NCI-H2029 (cell line): ENCODE measurements around the gene PCYT2.

Source experiments
- DNase-seq: peaks from one replicate; lab custom pipeline; 2025; lab: John Stamatoyannopoulos, UW

Gene PCYT2

DNA sequence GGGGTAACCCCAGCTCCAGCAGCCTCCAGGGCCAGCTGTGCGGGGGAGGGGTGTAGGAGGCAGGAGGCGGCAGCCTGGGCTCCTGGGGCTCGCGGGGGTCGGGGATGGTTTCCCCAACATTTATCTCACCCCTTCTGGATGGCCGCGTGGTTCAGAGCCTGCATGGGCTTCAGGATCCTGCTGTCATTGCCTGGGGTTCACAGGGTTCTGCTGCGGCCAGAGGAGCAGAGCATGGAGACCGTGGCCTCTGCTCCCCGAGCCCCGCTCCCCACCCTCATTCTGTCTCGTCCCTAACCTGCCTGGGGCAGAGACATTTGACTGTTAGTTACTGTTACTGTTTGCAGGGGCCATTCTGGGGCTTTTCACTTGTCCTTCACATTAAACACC, 31.0 kb upstream of the PCYT2 start:
- DNase-seq, result no peak

- DNase-seq, result no peak
These were observed 30.4 kb upstream of the PCYT2 start for GRCh38 chr17:81941484-81942166.

GRCh38 chr17:81940538-81941483, 29.6 kb upstream of the PCYT2 start:
- no peak for DNase-seq

DNA sequence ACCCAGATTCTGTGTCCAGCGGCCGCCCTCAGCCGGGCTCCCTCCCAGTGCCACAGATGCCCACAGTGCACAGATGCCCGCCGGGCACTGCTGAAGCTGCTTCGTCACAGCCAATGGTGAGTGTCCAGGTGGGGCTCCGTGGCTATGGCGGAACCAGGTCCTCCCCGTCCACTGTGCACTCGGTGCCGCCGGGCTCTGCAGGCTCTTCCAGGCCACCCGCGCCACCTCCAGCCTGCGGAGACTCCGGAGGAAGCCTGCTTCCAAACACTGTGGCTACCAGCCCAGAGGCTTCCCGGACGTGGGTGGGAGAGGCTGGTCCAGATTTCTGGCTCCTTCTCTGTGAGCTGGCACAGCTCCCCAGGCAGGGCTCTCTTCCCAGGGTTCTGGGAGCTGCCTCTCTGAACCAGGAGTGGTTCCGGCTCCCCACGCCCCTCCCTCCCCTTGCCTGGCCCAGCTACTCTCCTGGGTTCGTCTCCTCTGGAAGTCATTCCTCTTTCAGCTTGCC, 28.7 kb upstream of the PCYT2 start:
- no peak for DNase-seq

- DNase-seq, result no peak
These were observed 28.0 kb upstream of the PCYT2 start for GRCh38 chr17:81939218-81939617.

DNA sequence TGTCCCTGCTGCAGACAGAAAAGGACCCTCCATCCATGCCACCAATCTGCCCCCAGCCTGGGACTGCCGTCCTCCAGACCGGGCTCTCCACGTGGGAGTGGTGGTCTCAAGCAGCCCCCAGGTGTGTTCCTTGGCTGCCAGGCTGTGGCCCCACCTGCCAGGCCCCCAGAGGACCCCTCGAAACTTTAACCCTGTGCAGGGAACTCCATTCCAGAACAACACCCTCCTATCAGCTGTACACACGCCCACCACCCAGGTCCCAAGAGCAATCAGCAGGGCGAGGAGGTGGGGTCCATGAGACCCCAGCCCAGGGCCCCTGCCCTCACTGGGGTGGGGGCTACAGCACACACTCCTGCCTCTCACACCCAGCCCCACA, 24.5 kb upstream of the PCYT2 start:
- DNase-seq, result no peak

GRCh38 chr17:81934850-81935708, 23.9 kb upstream of the PCYT2 start:
- no peak for DNase-seq

- no peak for DNase-seq
These were observed 23.0 kb upstream of the PCYT2 start for GRCh38 chr17:81934098-81934757.

DNA sequence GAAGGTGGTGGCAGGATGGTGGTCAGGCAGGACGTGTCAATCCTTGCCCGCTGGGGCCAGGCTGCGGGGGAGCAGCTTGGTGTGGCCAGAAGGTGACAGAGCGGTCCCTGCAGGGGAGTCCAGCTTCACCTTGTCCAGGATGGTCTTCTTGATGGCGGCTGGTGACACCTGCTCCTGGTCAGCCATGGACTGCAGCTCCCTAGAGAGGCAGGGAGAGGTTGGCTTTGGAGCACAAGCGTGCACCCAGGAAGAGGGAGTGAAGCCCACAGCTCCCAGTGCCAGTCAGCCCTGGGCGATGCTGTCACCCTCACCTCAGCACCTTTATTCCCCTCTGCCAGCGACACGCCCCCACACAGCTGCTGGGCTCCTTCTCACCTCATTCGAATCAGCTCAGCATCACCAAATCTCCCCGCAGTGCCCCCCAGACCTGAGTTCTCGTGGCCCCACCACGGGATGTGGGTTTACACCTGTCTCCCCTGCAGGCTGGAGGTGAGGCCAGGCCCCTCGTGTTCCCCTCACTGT, 22.0 kb upstream of the PCYT2 start:
- no peak for DNase-seq

DNA sequence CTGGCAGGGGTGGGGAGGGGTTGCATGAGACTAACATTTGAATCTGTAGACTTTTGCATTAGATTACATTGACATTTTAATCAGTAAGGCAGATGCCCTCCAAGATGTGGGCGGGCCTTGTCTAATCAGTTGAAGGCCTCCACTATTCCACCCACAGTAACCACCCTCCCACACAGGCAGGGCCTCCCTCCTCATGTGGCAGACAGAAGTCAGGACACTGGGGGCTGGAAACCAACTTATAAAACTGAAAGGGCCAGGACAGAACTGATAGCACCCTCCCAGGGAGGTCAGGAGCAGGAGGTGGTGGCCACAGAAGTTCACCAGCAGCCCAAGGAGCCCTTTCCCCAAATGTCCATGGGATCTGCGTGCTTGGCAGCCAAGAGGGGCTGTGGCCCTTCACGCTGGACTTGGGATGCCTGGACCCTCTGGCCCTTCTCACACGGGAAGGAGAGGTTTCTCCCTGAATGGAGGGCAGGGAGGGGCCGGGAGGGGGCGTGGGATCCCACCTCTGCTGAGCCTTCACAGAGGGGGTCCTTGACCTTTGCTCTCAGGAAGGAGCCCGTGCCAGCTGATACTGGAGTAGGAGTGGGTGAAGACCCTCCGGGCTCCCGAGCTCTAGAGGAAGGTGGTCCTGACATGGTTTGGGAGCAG, 21.3 kb upstream of the PCYT2 start:
- DNase-seq, result no peak

DNA sequence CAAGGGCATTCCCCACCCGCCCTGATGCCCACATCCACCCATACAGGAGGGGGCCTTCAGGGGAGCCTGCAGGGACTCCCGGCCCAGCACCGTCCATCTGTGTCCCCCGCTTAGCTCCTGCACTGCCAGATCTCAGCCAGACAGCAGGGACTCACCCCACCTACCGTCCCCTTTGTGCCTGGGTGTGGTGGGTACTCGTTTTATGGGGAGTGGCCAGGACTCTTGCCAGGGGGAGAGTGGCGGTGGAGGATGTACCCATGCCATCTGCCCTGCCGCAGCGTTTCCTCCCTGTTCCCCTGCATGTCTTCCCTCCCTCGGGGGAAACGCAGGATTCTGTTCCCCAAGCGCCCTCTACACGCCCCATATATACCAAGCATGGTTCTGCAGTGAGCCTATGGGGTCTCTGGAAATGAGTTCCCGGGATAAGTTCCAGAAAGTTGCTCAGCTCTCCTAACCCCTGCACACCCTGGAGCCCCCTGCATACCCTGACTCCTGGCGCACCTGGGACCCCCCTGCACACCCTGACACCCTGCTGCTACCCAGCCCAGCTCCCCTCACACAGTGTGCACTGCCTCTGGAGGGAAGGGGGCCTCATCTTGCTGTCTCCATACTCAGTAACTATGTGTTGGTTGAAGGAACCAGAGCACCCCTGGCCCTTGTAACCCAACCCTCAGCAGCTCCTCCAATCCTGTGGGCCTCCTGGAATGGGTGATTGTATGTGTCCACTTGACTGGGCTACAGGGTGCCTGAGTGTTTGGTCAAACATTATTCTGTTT, 20.5 kb upstream of the PCYT2 start:
- peak; percentile 55 for DNase-seq

GRCh38 chr17:81931189-81931556, 20.0 kb upstream of the PCYT2 start:
- DNase-seq, result no peak

DNA sequence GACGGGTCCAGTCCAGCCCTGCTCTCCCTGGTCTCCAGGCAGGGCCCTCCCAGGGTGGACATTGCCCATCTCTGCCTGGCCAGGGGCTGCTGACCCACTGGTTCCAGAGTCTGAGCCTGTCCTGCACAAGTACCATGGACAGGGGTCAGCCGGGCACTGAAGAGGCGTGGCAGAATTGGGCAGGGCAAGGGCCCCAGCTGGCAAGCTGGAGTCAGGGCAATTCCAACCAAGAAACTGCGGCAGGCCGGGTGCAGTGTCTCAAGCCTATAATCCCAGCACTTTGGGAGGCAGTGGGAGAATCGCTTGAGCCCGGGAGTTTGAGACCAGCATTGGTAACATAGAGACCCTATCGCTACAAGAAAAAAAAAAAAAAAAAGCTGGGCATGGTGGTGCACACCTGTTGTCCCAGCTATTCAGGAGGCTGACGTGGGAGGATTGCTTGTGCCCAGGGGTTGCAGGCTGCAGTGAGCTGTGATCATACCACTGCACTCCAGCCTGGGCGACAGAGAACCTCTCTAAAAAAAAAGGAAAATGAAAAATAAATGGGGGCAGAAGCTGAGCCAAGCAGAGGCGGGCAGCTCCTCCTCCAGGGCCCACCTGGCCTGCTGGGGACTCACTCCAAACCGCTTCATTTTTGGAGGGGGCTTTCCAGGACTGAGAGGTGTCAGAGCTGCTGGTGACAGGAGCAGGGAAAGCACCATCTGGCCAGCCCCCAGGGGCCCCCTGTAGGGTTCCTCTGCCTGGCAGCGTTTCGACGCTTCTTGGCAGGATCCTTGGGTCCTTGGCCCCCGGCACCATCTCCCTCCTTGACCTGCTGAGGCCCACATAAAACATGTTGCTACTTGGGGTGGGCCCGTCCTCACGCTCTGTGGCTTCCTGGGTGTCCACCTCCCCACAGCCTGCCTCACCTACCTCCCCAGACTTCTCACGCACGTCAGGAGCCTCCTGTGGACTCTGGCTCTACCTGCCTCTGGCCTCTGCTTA, 19.2 kb upstream of the PCYT2 start:
- no peak for DNase-seq

DNA sequence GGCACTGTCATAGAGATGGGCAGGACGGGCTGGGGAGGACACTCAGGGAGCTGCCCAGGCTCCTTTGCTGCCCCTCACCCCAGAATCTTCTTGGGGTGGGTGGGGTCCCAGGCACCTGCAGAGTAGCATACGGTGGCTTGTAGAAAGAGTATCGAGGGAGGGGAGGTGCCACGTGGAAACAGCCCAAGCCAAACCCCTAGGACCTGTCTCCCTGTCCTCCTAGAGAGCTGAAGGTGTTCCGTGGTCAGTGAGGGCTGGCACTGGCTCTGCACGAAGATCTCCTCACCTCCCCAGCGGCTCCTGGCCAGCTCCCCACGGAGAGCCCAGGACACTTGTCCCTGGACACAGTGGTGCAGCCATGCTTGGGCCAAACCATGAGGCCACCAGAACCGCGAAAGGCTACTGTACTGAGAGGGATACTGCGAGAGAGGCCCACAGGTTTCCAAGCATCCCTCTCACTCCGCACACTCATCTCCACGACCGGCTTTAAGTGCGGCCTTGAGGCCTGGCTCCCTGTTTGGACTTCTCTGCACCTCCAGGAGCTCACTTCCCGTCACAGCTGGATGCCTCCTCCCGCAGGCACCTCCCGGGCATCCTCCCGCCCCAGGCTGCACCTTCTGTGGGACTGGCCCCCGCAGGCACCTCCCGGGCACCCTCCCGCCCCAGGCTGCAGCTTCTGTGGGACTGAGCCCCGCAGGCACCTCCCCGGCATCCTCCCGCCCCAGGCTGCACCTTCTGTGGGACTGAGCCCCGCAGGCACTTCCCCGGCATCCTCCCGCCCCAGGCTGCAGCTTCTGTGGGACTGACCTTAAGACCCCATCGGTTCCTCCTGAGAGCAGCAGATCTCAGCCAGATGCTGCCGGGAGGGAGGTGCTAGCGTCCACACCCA, 18.3 kb upstream of the PCYT2 start:
- DNase-seq, result no peak

- no peak for DNase-seq
These were observed 17.5 kb upstream of the PCYT2 start for GRCh38 chr17:81928544-81929252.

DNA sequence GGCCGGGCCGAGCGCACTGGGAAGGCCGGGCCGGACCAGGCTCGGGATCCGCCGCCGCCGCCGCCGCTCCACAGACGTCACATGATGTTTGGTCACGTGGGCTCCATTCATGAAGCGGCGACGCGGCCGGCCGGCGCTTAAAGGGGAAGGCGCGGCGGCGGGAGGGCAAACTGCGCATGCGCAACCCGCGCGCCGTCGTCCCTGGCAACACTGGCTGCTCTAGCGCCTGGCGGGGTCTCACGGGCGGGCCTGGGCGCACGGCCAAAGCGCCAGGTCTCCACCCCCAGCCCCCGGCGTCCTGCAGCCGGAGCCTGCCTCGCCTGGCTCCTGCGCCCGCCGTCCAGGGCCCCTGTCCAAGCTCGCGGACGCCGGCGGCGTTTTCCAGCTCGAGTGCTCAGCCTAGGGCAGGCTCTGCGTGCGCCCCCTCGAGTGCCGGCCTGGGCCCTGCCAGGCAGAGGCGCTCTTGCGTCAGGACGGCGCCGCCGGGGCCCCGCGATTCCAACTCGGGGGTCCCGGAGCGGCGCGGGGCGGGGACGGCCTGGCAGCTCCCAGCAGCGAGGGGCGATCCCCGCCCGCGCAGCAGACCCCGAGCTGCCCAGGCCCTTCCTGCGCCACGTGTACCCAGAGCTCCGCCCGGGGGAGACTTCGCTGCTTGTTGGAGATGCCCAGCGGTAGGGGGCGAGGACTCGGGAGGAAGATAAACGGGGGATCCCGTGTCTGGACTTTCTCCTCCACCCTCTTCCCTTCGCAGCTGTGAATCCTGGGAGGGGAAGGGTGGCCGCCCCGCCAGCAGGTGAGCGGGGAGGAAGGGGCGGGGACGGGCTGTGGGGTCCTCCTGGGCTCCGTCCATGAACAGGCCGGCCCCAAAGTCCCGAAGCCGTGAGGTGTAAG, 16.7 kb upstream of the PCYT2 start, which contains the start of gene MAFG:
Gene MAFG (minus strand): TSS at position 83 of the 891 bp plus-strand sequence. CDS start 4,550 bp downstream, outside the sequence.
- peak; percentile 87 for DNase-seq
